K562 (cell line): ENCODE measurements around the gene ACAT2. TPM values are rescaled to one million over a fixed set of nuclear protein-coding genes. Genes with fewer than 3 reads are reported as not detected.
A peak's percentile ranks its signal among the peaks of the same experiment; 100 is the strongest.

Experiments used
- ARHGAP35 ChIP-seq: fragments of 450-650 bp; IDR thresholded peaks from 2 replicates; pipeline ENCODE4 v1.6.1; 2018; ENCODE audit not compliant: partially characterized antibody
- PHB2 ChIP-seq: fragments of 450-650 bp; IDR thresholded peaks from 2 replicates; pipeline ENCODE4 v1.6.1; 2017; ENCODE audit warnings: low read depth
- POLR2B ChIP-seq: fragments of 450-650 bp; IDR thresholded peaks from 2 replicates; pipeline ENCODE4 v1.6.1; 2018; ENCODE audit warnings: low read depth; ENCODE audit not compliant: partially characterized antibody
- SMARCA5 ChIP-seq: fragments of 450-650 bp; IDR thresholded peaks from 2 replicates; pipeline ENCODE4 v1.6.1; 2016
- polyA plus RNA-seq, 8 experiments: library from polyadenylated mRNA; depleted of rRNA in 4 of 8; stranded (reverse) in 5 of 8; unstranded in 3 of 8; fragments of >200 nt; fragmentation: Nextera tagmentation in 2 of 8; fragmentation: Illumina TruSeq in 1 of 8; extraction: Ambion mirVana in 2 of 8; extraction: Trizol in 1 of 8; gene quantifications; 2 replicates each; pipeline versions ENCODE4 v1.2.1 to v1.2.3, GENCODE V29; 2011 to 2014; ENCODE audit warnings: inconsistent platforms in 1 of 8, missing spikeins in 1 of 8
- total RNA-seq, 7 experiments: library from RNA; depleted of rRNA in 6 of 7; stranded (reverse); fragments of >200 nt in 6 of 7; fragmentation: Illumina TruSeq in 2 of 7; extraction: Trizol in 2 of 7; gene quantifications; 2 replicates each; pipeline versions ENCODE4 v1.2.1 to v1.2.3, GENCODE V29; 2011 to 2021; ENCODE audit warnings: low replicate concordance in 1 of 7
- TF ChIP-seq, protein P1 (sequence below), 2 experiments: fragments of 450-650 bp; IDR thresholded peaks; 2 replicates each; pipeline ENCODE4 v1.6.1; 2016; ENCODE audit warnings: mild to moderate bottlenecking in 2 of 2, borderline replicate concordance in 1 of 2, low read depth in 1 of 2, moderate library complexity in 1 of 2
- TF ChIP-seq, protein P2 (sequence below): fragments of 250-450 bp; sonication (Bioruptor Pico); IDR thresholded peaks from 2 replicates; pipeline ENCODE4 v1.4.0; 2020; ENCODE audit warnings: mild to moderate bottlenecking
- TF ChIP-seq, protein P3 (sequence below): conservative IDR thresholded peaks from 2 replicates; pipeline ENCODE4 v1.6.1; 2011; ENCODE audit warnings: low read depth, mild to moderate bottlenecking, low read length; ENCODE audit not compliant: control insufficient read depth

The ACAT2 gene
- total and polyA plus RNA-seq, 9 of the 15 experiments (the other 6 are each of a cell fraction or from before 2014, with no cell fraction given) = 63.0 to 309 (median 144) TPM

DNA sequence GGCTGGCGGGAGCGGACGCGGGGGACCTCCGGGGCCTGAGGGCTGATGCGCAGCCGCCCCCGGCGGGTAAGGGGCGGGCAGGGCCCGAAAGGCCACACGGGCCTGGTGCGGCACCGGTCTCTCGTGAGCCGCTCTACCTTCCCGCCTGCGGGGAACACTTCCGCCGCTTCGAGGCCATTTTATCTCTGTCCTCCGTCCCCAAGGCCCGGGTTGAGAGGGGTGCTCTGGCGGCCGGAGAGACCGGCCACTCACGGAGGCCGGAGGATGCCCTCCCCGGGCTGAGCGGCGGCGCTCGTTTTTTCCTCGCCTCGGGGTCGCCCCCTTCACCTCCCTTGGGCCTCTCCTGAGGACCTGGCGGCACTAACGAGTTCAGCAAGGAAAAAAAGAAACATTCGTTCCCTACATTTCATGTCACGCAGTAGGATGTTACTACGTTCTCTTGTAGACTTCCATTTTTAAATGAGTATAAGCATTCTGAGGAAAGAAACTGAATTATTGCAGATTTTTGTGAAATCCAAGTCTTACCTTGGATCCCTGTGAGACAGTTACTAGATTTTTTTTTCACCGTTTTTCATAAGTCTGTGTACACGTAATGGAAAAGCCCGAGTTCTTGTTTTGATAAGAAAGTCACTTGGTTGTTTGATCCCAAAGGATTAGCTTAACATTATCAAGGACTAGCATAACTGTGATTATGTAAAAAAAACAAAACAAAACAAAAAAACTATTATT is 34.0 kb upstream of the ACAT2 start (continued):
- TF ChIP-seq, protein P1, sequence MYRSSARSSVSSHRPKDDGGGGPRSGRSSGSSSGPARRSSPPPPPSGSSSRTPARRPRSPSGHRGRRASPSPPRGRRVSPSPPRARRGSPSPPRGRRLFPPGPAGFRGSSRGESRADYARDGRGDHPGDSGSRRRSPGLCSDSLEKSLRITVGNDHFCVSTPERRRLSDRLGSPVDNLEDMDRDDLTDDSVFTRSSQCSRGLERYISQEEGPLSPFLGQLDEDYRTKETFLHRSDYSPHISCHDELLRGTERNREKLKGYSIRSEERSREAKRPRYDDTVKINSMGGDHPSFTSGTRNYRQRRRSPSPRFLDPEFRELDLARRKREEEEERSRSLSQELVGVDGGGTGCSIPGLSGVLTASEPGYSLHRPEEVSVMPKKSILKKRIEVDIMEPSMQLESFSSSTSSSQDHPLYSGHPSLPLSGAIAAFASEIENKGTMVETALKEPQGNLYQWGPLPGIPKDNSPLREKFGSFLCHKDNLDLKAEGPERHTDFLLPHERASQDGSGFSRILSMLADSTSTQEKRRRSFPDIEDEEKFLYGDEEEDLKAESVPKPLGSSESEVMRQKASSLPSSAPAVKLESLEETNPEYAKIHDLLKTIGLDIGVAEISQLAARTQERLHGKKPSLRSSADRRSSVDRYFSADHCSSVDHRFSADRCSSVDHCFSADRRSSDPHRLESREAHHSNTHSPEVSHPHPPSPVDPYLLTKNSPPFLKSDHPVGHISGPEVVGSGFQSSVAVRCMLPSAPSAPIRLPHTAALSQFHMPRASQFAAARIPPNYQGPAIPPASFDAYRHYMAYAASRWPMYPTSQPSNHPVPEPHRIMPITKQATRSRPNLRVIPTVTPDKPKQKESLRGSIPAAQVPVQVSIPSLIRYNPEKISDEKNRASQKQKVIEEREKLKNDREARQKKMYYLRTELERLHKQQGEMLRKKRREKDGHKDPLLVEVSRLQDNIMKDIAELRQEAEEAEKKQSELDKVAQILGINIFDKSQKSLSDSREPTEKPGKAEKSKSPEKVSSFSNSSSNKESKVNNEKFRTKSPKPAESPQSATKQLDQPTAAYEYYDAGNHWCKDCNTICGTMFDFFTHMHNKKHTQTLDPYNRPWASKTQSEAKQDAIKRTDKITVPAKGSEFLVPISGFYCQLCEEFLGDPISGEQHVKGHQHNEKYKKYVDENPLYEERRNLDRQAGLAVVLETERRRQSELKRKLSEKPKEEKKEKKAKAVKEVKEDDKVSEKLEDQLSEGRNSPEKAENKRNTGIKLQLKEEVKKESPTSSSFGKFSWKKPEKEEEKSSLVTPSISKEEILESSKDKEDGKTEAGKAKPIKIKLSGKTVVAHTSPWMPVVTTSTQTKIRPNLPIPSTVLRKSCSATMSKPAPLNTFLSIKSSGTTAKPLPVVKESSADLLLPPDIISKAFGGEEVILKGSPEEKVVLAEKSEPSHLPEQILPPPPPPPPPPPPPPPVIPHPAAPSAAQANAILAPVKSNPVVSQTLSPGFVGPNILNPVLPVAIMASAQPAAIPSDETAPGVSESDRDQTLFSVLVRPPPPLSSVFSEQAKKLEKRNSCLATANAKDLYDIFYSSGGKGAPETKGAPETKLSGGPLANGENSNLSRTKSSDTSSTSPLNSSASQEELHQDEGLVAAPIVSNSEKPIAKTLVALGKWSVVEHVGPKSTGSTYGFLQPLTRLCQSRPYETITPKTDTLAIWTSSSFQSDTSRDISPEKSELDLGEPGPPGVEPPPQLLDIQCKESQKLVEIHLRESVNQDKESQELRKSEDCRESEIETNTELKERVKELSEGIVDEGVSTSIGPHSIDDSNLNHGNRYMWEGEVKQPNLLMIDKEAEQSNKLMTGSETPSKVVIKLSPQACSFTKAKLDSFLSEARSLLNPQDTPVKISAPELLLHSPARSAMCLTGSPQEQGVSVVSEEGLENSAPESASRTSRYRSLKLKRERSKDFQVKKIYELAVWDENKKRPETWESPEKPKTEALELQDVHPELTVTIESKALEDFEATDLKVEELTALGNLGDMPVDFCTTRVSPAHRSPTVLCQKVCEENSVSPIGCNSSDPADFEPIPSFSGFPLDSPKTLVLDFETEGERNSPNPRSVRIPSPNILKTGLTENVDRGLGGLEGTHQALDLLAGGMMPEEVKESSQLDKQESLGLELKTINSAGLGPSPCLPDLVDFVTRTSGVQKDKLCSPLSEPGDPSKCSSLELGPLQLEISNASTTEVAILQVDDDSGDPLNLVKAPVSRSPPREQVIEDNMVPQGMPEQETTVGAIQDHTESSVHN (IDR thresholded peaks at IDR 0.05; ENCODE audit: borderline replicate concordance in 1 of 2, low read depth in 1 of 2) = no peak
- TF ChIP-seq ARHGAP35 (no peak), SMARCA5 (no peak), PHB2 (no peak), POLR2B (no peak)
- TF ChIP-seq, protein P2, sequence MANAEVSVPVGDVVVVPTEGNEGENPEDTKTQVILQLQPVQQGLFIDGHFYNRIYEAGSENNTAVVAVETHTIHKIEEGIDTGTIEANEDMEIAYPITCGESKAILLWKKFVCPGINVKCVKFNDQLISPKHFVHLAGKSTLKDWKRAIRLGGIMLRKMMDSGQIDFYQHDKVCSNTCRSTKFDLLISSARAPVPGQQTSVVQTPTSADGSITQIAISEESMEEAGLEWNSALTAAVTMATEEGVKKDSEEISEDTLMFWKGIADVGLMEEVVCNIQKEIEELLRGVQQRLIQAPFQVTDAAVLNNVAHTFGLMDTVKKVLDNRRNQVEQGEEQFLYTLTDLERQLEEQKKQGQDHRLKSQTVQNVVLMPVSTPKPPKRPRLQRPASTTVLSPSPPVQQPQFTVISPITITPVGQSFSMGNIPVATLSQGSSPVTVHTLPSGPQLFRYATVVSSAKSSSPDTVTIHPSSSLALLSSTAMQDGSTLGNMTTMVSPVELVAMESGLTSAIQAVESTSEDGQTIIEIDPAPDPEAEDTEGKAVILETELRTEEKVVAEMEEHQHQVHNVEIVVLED = no peak
- TF ChIP-seq, protein P3, sequence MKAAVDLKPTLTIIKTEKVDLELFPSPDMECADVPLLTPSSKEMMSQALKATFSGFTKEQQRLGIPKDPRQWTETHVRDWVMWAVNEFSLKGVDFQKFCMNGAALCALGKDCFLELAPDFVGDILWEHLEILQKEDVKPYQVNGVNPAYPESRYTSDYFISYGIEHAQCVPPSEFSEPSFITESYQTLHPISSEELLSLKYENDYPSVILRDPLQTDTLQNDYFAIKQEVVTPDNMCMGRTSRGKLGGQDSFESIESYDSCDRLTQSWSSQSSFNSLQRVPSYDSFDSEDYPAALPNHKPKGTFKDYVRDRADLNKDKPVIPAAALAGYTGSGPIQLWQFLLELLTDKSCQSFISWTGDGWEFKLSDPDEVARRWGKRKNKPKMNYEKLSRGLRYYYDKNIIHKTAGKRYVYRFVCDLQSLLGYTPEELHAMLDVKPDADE = peak; percentile 40; the same call in 1 of the 2 replicates
- TF ChIP-seq, all 486 proteins: peak for 67
